GM13976 (cell line): Measurements from ENCODE around the gene FBXW7.

ENCODE experiments used
- DNase-seq: peaks from one replicate; pipeline ENCODE4 v3.0.0; 2012; ENCODE audit warnings: low spot score
- CTCF ChIP-seq: IDR thresholded peaks from 2 replicates; pipeline ENCODE4 v1.5.1; 2012; ENCODE audit warnings: borderline replicate concordance, mild to moderate bottlenecking; ENCODE audit not compliant: insufficient read depth; ENCODE audit errors: extremely low read depth, missing control alignments, control extremely low read depth
- in situ Hi-C: fragments of 300-500 bp; cut with MboI; formaldehyde crosslinking; loops from one replicate; pipeline ENCODE4 v1.12.0; 2022; ENCODE audit warnings: low sequenced_read_pairs, mixed read lengths, inconsistent platforms; ENCODE audit not compliant: unreplicated experiment

FBXW7 gene

GRCh38 chr4:152374153-152374552 lies 161.7 kb downstream of the FBXW7 start:
- in situ Hi-C loops, result no loop called here
- TF ChIP-seq CTCF, result no peak

GRCh38 chr4:152372444-152372843 lies 163.4 kb downstream of the FBXW7 start:
- DNase-seq, result no peak
- no peak for TF ChIP-seq CTCF
- in situ Hi-C loops, result no loop called here

More at GRCh38 chr4:152374153-152374552, 161.7 kb downstream of the FBXW7 start:
- no peak for DNase-seq

- DNase-seq, result no peak
- in situ Hi-C loops, result no loop called here
- no peak for TF ChIP-seq CTCF
Measured at GRCh38 chr4:152369902-152370295, 166.0 kb downstream of the FBXW7 start.

- in situ Hi-C loops, result no loop called here
- no peak for TF ChIP-seq CTCF
Measured at GRCh38 chr4:152369203-152369901, 166.5 kb downstream of the FBXW7 start.

GRCh38 chr4:152368001-152368400 lies 167.9 kb downstream of the FBXW7 start:
- no peak for TF ChIP-seq CTCF
- in situ Hi-C loops, result no loop called here
- no peak for DNase-seq

More at GRCh38 chr4:152369203-152369901, 166.5 kb downstream of the FBXW7 start:
- DNase-seq, result no peak

- in situ Hi-C loops, result no loop called here
- TF ChIP-seq CTCF, result no peak
- DNase-seq, result no peak
Measured at GRCh38 chr4:152364883-152365282, 171.0 kb downstream of the FBXW7 start.
